ENCODE measurements around the gene CDIP1. TPM values are rescaled to one million over a fixed set of nuclear protein-coding genes. Genes with fewer than 3 reads are reported as not detected.

Gene CDIP1
- total and polyA plus RNA-seq, 9 of the 15 experiments (the other 6 are each of a cell fraction or from before 2014, with no cell fraction given): 0.29 TPM; not detected in 8

DNA sequence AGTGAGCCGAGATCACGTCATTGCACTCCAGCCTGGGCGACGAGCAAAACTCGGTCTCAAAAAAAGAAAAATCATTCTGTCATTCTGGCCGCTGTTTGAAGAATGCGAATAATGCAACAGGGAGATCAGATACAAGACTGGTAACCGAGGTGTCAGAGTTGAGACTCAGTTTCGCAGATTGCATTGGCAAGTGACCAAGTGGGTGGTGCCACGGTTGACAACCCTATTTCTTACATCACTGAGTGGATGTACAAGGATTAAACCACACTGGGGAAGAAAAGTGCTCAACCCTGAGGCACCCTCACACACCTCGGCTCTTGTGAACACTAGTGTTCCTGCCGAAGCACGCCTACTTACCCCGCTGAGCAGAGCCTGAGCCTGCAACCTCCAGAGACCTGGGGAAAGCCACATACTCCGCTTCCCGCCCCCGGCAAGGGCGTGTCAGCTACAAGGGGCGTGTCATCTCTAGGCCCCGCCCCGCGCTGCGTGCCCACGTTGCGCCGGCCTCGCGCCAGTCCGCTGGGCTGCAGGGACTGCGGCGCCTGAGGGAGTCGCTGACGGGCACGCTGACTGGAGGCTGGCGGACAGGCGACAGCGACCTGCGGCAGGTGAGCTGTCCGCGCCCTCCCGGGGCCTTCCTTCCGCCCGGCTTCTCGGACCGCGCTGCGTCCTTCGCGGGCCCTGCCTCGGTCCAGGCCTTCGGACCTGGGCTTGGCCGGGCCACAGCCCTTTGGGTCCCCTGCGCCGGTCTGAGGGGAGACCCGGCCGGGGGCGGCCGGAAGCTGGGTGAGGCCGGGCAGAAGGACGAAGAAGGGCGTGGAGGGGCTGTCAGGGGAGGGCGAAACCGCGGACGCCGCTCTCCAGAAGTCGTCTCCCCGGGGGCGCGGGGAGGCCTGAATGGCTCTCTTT lies 62.4 kb downstream of the CDIP1 start, which contains the start of gene HMOX2 (continued):
- TF ChIP-seq YBX1 (IDR thresholded peaks at IDR 0.05) (no peak), EWSR1 (IDR thresholded peaks at IDR 0.05; ENCODE audit: borderline replicate concordance, low read depth, partially characterized antibody) (no peak), NR1H2 (CRISPR knock-in tag; IDR thresholded peaks at IDR 0.05) (no peak), RB1 (IDR thresholded peaks at IDR 0.05; ENCODE audit: low read depth) (peak; percentile 86), FOS (IDR thresholded peaks at IDR 0.05; ENCODE audit: extremely low read depth, insufficient read length) (no peak), ZNF3 (CRISPR knock-in tag; IDR thresholded peaks at IDR 0.05) (no peak), FOXM1 (IDR thresholded peaks at IDR 0.05; ENCODE audit: low read depth) (no peak), FOXM1 (CRISPR knock-in tag; IDR thresholded peaks at IDR 0.05; ENCODE audit: low read depth) (no peak), RNF2 (IDR thresholded peaks at IDR 0.05) (peak; percentile 58; the same call in 1 of the 2 replicates), ZNF41 (CRISPR knock-in tag; conservative IDR thresholded peaks at IDR 0.05) (no peak), ZHX1 (conservative IDR thresholded peaks at IDR 0.05; ENCODE audit: low read length) (no peak), DMBX1 (CRISPR knock-in tag; IDR thresholded peaks at IDR 0.05; ENCODE audit: borderline replicate concordance) (no peak), RBM17 (IDR thresholded peaks at IDR 0.05; ENCODE audit: borderline replicate concordance, low read depth, low read length) (no peak), ZNF449 (CRISPR knock-in tag; IDR thresholded peaks at IDR 0.05) (no peak), LEF1 (IDR thresholded peaks at IDR 0.05) (no peak), ETS1 (conservative IDR thresholded peaks at IDR 0.05; ENCODE audit: control insufficient read depth, low read depth, low read length) (peak; percentile 91), BRD9 (IDR thresholded peaks at IDR 0.05; ENCODE audit: low read depth, partially characterized antibody) (no peak), RAD51 (IDR thresholded peaks at IDR 0.05; ENCODE audit: borderline replicate concordance, low read depth) (no peak), PHF20 (IDR thresholded peaks at IDR 0.05; ENCODE audit: partially characterized antibody) (peak; percentile 43), MTA2 (IDR thresholded peaks at IDR 0.05; ENCODE audit: low read depth) (no peak)
- TF ChIP-seq, protein P1, sequence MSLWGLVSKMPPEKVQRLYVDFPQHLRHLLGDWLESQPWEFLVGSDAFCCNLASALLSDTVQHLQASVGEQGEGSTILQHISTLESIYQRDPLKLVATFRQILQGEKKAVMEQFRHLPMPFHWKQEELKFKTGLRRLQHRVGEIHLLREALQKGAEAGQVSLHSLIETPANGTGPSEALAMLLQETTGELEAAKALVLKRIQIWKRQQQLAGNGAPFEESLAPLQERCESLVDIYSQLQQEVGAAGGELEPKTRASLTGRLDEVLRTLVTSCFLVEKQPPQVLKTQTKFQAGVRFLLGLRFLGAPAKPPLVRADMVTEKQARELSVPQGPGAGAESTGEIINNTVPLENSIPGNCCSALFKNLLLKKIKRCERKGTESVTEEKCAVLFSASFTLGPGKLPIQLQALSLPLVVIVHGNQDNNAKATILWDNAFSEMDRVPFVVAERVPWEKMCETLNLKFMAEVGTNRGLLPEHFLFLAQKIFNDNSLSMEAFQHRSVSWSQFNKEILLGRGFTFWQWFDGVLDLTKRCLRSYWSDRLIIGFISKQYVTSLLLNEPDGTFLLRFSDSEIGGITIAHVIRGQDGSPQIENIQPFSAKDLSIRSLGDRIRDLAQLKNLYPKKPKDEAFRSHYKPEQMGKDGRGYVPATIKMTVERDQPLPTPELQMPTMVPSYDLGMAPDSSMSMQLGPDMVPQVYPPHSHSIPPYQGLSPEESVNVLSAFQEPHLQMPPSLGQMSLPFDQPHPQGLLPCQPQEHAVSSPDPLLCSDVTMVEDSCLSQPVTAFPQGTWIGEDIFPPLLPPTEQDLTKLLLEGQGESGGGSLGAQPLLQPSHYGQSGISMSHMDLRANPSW (CRISPR knock-in tag; IDR thresholded peaks at IDR 0.05): no peak
